Activated naive CD8-positive, alpha-beta T cell treated with anti-CD3 and anti-CD28 coated beads, Interleukin-2, amount 10 ng/mL, durations not matched to agents 7 days and 5 days (primary cell): ENCODE measurements around the gene VIL1. TPM values are rescaled to one million over a fixed set of nuclear protein-coding genes. Genes with fewer than 3 reads are reported as not detected.

Experiments
- ATAC-seq: fragments of 150-1000 bp; cut with Tn5 transposase; one replicate; pipeline ENCODE4 v1.10.0; 2021; ENCODE audit warnings: low read depth, moderate library complexity
- POLR2A ChIA-PET: fragments of 350-600 bp; sonication (Branson Sonifier 250); formaldehyde crosslinking; loops from one replicate; lab custom pipeline; 2021; ENCODE audit warnings: antibody characterized with exemption; lab: Charles Lee
- DNase-seq: peaks from one replicate; pipeline ENCODE4 v3.0.0; 2021
- H3K27ac Mint-ChIP-seq: one replicate; pipeline ENCODE4 v1.8.0; 2022; ENCODE audit warnings: mild to moderate bottlenecking, mixed read lengths
- H3K27me3 Mint-ChIP-seq: one replicate; pipeline ENCODE4 v1.8.0; 2022; ENCODE audit warnings: mild to moderate bottlenecking, moderate library complexity, mixed read lengths
- H3K36me3 Mint-ChIP-seq: one replicate; pipeline ENCODE4 v1.8.0; 2021; ENCODE audit warnings: mild to moderate bottlenecking, mixed read lengths
- H3K4me1 Mint-ChIP-seq: one replicate; pipeline ENCODE4 v1.8.0; 2021; ENCODE audit warnings: mixed read lengths
- H3K4me3 Mint-ChIP-seq: one replicate; pipeline ENCODE4 v1.8.0; 2022; ENCODE audit warnings: mild to moderate bottlenecking, moderate library complexity, mixed read lengths
- H3K9me3 Mint-ChIP-seq: one replicate; pipeline ENCODE4 v1.8.0; 2021; ENCODE audit warnings: mixed read lengths
- total RNA-seq, 2 experiments: library from RNA; stranded (reverse); gene quantifications; one replicate each; pipeline ENCODE4 v1.2.3, GENCODE V29; 2021

The VIL1 gene
- total RNA-seq, 2 experiments from 2014 or later: not detected

DNA sequence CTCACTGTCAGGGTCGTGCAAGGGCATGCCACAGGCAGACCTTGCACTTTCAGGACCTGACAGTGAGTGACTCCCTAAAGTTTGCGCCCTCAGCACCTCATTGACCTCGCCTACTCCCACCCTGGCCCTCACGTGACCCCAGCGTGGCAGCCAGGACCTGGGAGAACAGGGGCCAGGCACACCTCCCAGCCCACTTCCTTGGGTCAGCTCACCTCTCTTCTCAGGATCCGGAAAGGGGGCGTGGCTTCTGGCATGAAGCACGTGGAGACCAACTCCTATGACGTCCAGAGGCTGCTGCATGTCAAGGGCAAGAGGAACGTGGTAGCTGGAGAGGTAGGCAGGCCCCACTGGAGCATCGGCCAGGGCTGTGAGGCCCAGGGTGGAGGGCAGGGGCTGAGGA is 8.8 kb downstream of the VIL1 start:
- Mint-ChIP-seq H3K4me3 (no peak overlapping the region), H3K4me1 (peaks cover 11% of the 10 kb centered on the region), H3K27ac (no peak overlapping the region), H3K9me3 (no peaks in the 10 kb centered on the region), H3K36me3 (no peaks in the 10 kb centered on the region), H3K27me3 (peaks cover 4% of the 10 kb centered on the region)
- POLR2A ChIA-PET: no interaction called here
- ATAC-seq (no peak), DNase-seq (no peak)

DNA sequence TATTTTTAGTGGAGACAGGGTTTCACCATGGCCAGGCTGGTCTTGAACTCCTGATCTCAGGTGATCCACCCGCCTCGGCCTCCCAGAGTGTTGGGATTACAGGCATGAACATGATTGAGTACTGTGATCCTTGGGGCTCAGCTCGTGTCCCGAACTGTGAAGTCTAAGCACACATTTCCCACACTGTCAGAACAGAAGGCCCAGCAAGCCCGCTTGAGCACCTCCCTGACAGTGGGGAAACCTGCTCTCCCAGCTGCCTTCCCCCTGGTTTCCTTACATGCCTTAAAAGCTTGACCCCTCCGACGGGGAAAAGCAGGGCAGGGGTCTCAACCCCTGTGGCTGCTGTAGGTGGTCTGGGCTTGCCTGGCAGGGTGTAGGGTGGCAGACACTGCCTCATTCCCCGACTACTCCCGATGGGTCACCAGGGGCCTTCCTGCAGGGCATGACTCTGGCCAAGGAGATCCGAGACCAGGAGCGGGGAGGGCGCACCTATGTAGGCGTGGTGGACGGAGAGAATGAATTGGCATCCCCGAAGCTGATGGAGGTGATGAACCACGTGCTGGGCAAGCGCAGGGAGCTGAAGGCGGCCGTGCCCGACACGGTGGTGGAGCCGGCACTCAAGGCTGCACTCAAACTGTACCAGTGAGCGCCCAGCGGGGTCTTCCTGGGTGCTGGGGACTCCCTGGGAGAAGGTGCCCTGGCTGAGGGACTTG is 10.1 kb downstream of the VIL1 start:
- no peak overlapping the region for H3K4me3 Mint-ChIP-seq
- H3K9me3 Mint-ChIP-seq: no peaks in the 10 kb centered on the region
- peak; percentile 4 for DNase-seq
- ATAC-seq: no peak
- H3K27ac Mint-ChIP-seq: no peak overlapping the region
- POLR2A ChIA-PET: no interaction called here
- peaks cover 11% of the 10 kb centered on the region for H3K4me1 Mint-ChIP-seq
- H3K36me3 Mint-ChIP-seq: no peaks in the 10 kb centered on the region
- H3K27me3 Mint-ChIP-seq: peaks cover 4% of the 10 kb centered on the region

DNA sequence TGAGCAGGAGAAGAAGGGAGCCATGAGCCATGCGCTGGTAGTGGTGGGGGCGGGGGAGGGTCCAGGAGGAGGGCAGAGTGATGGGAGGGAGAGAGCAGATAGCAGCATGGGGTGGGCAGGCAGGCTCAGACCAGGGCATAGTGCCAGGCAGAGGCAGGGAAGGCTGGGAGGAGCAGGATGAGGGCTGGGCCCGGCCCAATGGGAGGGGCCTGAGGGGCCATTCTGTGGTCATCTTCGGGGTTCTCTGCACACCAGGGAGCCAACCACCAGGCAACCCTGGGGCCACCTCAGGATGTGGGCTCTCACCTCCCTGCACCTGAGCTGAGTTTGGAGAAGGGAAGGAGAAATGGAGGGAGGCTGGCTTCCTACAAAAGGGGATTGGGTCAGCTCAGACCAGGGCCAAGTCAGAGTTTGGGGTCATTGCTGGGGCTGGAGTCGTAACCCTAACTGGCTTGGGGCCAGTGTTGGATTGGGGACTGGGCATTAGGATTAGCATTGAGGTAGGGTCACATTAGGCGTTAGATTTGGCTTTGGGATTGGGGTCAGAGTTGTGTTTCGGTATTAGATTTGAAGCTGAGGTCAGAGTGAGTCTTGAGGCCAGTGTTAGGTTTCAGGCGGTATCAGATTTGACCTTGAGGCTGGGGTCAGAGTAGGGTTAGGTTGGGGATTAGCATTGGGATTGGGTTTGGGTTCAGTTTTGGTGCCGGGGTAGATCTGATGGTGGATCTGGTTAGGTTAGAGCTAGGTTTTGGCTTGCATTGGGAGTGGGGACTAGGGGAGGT is 11.2 kb downstream of the VIL1 start:
- ATAC-seq: no peak
- H3K4me1 Mint-ChIP-seq: peaks cover 11% of the 10 kb centered on the region
- H3K27me3 Mint-ChIP-seq: peaks cover 4% of the 10 kb centered on the region
- no peak overlapping the region for H3K4me3 Mint-ChIP-seq
- POLR2A ChIA-PET: no interaction called here
- no peaks in the 10 kb centered on the region for H3K9me3 Mint-ChIP-seq
- H3K27ac Mint-ChIP-seq: peak overlapping the region; percentile 36
- H3K36me3 Mint-ChIP-seq: no peaks in the 10 kb centered on the region
- peak; percentile 20 for DNase-seq

DNA sequence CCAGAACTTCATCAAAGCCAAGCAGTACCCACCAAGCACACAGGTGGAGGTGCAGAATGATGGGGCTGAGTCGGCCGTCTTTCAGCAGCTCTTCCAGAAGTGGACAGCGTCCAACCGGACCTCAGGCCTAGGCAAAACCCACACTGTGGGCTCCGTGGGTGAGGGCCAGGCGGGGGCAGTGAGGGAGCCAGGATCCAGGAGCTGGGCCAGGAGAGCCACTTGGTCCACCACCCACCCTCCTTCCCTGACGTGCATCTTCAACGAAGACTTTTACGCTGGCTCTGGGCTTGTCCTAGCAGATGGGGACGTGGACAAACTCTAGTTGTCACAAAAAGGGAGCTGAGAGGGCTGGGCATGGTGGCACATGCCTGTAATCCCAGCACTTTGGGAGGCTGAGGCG is 11.8 kb downstream of the VIL1 start:
- H3K27ac Mint-ChIP-seq: no peak overlapping the region
- peak; percentile 19 for DNase-seq
- ATAC-seq: no peak
- H3K4me1 Mint-ChIP-seq: peaks cover 11% of the 10 kb centered on the region
- peaks cover 4% of the 10 kb centered on the region for H3K27me3 Mint-ChIP-seq
- POLR2A ChIA-PET: interaction anchor here (0.8 kb wide), 1 partner anchor 228 kb away, joined by 3 read pairs; the partner anchor contains the start of genes BCS1L and ZNF142
- no peak overlapping the region for H3K4me3 Mint-ChIP-seq
- H3K36me3 Mint-ChIP-seq: no peaks in the 10 kb centered on the region
- H3K9me3 Mint-ChIP-seq: no peaks in the 10 kb centered on the region

DNA sequence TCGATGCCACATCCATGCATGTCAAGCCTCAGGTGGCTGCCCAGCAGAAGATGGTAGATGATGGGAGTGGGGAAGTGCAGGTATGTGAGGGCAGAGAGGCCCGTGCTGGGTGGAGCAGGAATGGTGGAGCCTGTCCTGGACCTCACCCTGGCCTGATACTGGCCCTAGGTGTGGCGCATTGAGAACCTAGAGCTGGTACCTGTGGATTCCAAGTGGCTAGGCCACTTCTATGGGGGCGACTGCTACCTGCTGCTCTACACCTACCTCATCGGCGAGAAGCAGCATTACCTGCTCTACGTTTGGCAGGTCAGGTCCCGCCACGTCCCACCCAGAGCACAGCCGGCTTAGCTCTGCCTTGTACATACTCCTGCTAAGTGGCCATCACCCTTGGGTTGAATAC is 13.0 kb downstream of the VIL1 start:
- H3K36me3 Mint-ChIP-seq: no peaks in the 10 kb centered on the region
- peaks cover 4% of the 10 kb centered on the region for H3K27me3 Mint-ChIP-seq
- peak; percentile 18 for DNase-seq
- POLR2A ChIA-PET: no interaction called here
- H3K4me1 Mint-ChIP-seq: peaks cover 11% of the 10 kb centered on the region
- no peaks in the 10 kb centered on the region for H3K9me3 Mint-ChIP-seq
- ATAC-seq: no peak
- no peak overlapping the region for H3K4me3 Mint-ChIP-seq
- no peak overlapping the region for H3K27ac Mint-ChIP-seq

DNA sequence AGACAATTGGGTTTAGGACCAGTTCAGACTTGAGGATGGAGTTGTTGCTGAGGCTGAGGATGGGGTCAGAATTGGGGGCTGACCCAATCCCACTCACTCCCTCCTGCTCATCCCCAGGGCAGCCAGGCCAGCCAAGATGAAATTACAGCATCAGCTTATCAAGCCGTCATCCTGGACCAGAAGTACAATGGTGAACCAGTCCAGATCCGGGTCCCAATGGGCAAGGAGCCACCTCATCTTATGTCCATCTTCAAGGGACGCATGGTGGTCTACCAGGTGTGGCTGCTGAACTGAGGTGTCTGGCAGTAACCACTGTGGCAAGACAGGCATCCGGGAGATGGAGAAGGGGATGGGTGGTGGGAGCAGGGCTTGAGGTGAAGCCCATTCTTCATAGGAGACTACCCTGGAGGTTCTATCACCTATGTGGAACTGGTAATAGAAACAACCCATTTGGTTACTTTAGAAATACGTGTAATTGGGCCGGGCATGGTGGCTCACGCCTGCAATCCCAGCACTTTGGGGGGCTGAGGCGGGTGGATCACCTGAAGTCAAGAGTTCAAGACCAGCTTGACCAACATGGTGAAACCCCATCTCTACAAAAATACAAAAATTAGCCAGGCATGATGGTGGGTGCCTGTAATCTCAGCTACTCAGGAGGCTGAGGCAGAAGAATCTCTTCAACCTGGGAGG is 13.9 kb downstream of the VIL1 start:
- Mint-ChIP-seq H3K4me1 (peaks cover 11% of the 10 kb centered on the region), H3K4me3 (no peak overlapping the region), H3K27ac (no peak overlapping the region), H3K36me3 (no peaks in the 10 kb centered on the region), H3K27me3 (peaks cover 4% of the 10 kb centered on the region), H3K9me3 (no peaks in the 10 kb centered on the region)
- peak; percentile 9 for DNase-seq
- POLR2A ChIA-PET: no interaction called here
- ATAC-seq: no peak

DNA sequence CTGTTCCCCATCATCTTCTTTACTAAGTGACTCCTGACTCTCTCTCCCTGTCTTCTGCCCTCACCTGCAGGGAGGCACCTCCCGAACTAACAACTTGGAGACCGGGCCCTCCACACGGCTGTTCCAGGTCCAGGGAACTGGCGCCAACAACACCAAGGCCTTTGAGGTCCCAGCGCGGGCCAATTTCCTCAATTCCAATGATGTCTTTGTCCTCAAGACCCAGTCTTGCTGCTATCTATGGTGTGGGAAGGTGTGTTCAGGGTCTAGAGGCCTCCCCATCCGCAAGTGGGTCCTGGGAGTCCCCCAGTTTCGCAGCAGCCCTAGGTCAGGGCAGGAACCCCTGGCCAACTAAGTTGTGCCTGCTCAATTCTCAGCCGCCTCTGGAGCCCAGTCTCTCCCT is 15.5 kb downstream of the VIL1 start:
- POLR2A ChIA-PET: no interaction called here
- DNase-seq (no peak), ATAC-seq (no peak)
- Mint-ChIP-seq H3K9me3 (no peaks in the 10 kb centered on the region), H3K36me3 (no peaks in the 10 kb centered on the region), H3K4me1 (peaks cover 11% of the 10 kb centered on the region), H3K27me3 (peaks cover 4% of the 10 kb centered on the region), H3K27ac (no peak overlapping the region), H3K4me3 (no peak overlapping the region)

DNA sequence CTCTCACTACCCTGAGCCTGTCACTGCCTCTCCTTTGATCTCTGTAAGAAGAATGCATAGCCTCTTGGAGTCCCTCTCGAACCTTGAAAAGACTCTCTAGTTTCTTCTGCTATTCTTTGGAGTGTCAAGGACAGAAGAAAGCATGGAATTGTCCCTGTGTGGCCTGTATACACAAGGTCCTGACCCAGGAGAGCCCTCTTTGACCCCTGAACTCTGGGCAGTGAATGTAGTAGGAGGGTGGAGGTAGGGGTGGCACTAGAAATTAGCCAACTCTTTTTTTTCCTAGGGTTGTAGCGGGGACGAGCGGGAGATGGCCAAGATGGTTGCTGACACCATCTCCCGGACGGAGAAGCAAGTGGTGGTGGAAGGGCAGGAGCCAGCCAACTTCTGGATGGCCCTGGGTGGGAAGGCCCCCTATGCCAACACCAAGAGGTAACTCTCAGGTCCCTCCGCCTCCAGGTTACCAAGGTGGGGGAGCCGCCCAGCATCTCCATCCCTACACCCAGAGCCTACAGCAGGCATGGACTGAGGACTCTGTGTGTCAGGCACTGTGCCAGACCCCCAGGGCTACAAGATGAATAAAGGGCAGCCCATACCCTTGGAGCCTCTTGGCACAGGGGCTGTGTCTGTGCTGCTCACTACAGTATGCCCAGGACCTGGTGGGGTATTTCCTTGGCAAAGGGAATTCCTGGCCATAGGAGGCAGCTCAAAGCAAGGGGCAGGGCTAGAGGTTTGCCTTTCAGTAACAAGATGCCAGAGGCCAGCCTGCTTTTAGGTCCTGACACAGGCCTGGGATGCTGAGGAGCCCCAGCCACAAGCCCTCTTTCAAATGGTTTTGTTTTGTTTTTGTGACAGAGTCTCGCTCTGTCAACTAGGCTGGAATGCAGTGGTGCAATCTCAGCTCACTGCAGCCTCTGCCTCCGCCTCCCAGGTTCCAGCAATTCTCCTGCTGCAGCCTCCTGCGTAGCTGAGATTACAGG is 16.4 kb downstream of the VIL1 start:
- ATAC-seq (no peak), DNase-seq (no peak)
- Mint-ChIP-seq H3K27ac (no peak overlapping the region), H3K36me3 (no peaks in the 10 kb centered on the region), H3K4me3 (no peak overlapping the region), H3K27me3 (peaks cover 4% of the 10 kb centered on the region), H3K9me3 (no peaks in the 10 kb centered on the region), H3K4me1 (peaks cover 6% of the 10 kb centered on the region)
- POLR2A ChIA-PET: no interaction called here

DNA sequence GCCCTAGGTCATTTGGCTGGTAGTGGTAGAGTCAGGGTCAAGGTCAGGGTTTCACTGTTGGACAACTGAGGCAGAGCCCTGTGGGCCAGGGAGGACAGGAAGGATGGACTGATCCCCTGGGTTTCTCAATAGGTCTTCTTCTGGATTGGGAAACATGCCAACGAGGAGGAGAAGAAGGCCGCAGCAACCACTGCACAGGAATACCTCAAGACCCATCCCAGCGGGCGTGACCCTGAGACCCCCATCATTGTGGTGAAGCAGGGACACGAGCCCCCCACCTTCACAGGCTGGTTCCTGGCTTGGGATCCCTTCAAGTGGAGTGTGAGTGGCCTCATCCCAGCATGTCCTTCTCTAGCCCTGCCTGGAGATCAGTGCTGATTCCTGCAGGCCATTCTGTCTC is 18.1 kb downstream of the VIL1 start:
- no peak overlapping the region for H3K27ac Mint-ChIP-seq
- H3K4me3 Mint-ChIP-seq: no peak overlapping the region

DNA sequence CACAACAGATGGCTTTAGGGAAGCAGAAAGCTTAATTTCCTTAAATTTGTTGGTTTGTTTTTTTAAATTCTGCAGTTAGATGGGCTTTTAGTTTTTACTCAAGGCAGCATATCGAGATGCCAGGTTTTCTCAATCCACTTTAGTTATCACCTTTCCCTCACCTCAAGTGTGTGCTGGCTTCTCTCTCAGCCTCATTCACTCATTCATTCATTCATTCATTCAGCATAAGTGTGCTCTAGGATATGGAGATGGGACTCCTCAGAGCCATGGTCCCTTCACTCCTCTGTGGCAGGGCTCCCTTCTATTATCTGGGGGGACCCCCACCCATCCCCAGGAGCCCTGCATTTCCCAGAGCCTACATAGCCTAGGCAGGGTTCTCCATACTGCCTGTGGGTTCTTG is 19.0 kb downstream of the VIL1 start:
- no peak for DNase-seq
- ATAC-seq: no peak
- Mint-ChIP-seq H3K36me3 (no peaks in the 10 kb centered on the region), H3K27ac (no peak overlapping the region), H3K9me3 (no peaks in the 10 kb centered on the region), H3K27me3 (no peaks in the 10 kb centered on the region), H3K4me3 (no peak overlapping the region), H3K4me1 (no peaks in the 10 kb centered on the region)
- POLR2A ChIA-PET: no interaction called here

More for the DNA sequence above, 18.1 kb downstream of the VIL1 start:
- no peak for DNase-seq
- ATAC-seq: no peak
- Mint-ChIP-seq H3K9me3 (no peaks in the 10 kb centered on the region), H3K36me3 (no peaks in the 10 kb centered on the region), H3K4me1 (peaks cover 4% of the 10 kb centered on the region), H3K27me3 (no peaks in the 10 kb centered on the region)
- POLR2A ChIA-PET: no interaction called here

DNA sequence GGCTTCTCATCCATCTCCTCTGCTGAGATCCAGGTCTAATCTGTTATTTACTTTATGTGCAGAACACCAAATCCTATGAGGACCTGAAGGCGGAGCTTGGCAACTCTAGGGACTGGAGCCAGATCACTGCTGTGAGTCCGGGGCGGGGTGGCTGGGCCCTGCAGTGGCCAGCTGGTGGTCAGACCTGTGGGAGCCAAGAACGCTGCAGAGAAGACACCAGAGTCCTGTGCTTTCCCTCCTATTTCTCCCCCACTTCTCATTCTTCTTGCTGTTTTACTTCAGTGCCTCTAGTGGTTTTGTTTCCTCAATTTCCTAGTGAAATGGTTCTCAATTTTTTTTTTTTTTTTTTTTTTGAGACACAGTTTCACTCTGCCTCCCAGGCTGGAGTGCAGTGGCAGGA is 19.7 kb downstream of the VIL1 start:
- no peaks in the 10 kb centered on the region for H3K4me1 Mint-ChIP-seq
- H3K9me3 Mint-ChIP-seq: no peaks in the 10 kb centered on the region
- H3K36me3 Mint-ChIP-seq: no peaks in the 10 kb centered on the region
- ATAC-seq (no peak), DNase-seq (no peak)
- no peaks in the 10 kb centered on the region for H3K27me3 Mint-ChIP-seq
- no peak overlapping the region for H3K27ac Mint-ChIP-seq
- H3K4me3 Mint-ChIP-seq: no peak overlapping the region
- POLR2A ChIA-PET: interaction anchor here (0.7 kb wide), 1 partner anchor 44 kb away, joined by 9 read pairs; no protein-coding TSS in a partner anchor

DNA sequence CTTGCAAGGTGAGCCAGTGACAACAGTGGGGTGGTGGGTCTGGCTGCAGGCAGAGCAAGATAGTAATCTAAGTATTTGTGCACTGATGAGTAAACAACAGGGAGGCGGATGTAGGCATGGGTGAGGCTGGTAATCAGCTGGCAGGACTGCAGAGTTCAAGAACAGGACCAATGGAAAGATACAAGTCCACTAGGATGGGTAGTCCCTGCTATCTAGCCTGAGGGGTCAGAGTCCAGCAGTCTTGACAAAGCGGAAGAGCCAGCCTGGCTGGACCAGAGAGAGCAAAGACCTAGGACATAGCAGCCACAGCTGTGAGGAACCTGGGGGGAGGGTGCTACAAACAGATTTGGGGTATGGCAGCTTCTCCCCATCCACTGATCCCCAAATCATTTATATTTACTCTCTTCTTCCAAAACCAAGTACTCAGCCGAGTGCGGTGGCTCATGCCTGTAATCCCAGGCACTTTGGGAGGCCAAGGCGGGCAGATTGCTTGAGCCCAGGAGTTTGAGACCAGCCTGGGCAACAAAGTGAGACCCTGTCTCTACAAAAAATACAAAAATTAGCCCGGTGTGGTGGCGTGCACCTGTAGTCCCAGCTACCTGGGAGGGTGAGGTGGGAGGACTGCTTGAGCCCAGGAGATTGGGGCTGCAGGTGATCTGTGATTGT is 25.9 kb downstream of the VIL1 start:
- Mint-ChIP-seq H3K36me3 (peaks cover 16% of the 10 kb centered on the region), H3K27ac (no peak overlapping the region), H3K27me3 (no peaks in the 10 kb centered on the region), H3K9me3 (no peaks in the 10 kb centered on the region), H3K4me1 (peaks cover 2% of the 10 kb centered on the region), H3K4me3 (no peak overlapping the region)
- no peak for ATAC-seq
- POLR2A ChIA-PET: no interaction called here
- DNase-seq: no peak
